ENCODE results near the gene PURB. TPM values are rescaled to one million over a fixed set of nuclear protein-coding genes. Genes with fewer than 3 reads are reported as not detected.
"Not testable (repeated sequence)": the region's sequence is repeated elsewhere in the genome, so short reads cannot be mapped to it uniquely, and the experiment has no call there.

PURB gene
- total RNA-seq = 21.4 and 25.5 TPM in 2 replicates
- polyA plus RNA-seq = 3.2 and 3.5 TPM in 2 replicates

DNA sequence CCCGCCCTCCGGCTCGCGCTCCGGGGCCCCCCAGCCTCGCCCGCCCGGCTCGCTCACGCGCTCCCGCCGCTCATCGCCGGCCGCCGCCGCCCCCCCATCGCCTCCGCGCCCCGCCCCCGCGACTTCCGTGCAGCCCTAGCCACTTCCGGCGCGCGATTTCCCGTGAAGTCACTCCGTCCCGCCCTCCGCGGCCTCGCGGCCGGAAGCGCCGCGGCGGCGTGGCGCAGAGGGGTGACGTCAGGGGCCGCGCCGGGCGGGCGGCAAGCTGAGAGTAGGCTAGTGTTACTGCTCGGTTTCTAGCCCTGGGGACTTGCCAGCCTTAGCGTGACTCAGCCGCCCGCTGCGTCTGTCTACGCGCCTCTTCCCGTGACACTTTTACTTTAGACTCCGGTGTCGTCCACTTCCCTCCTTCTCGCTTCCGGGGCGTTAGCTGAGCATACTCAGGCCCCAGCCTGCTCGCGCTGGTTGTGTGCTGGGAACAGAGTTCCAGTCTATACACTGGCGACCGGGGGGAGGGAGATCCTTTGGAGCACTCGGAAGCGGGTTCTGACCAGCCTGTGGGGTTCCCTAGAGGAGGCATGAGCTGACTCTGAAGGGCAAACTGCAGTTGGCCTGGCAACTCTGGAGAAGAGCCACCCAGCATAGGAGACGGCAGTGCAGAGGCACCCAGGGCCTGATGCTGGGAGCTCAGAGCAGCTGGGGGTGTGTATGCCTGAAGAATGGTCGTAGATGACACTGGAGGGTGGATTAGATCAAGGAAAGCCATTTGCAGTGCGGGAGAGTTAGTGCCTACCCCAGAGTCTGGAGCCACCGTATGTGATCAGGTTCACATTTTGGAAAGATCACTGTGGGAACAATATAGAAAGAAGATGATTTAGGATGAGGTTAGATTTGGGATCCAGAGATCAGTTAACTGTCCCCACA is at the start of gene PURB:
Gene PURB (minus strand): TSS at position 137 of the 924 bp plus-strand sequence. CDS start 182 bp downstream, outside the sequence.
- Histone ChIP-seq H3K9me2 (replicated peaks; ENCODE audit: insufficient read depth) (no peaks in the 10 kb centered on the region), H3K4me1 (ENCODE audit: insufficient read depth) (peaks cover 37% of the 10 kb centered on the region), H3K9me3 (ENCODE audit: low read depth) (no peaks in the 10 kb centered on the region), H3K36me3 (replicated peaks; ENCODE audit: insufficient read depth, low read depth) (no peaks in the 10 kb centered on the region), H3K4me2 (peak within 1 kb of the TSS; percentile 92), H3K4me3 (peak within 1 kb of the TSS; percentile 91), H3K27ac (peak within 1 kb of the TSS; percentile 100), H3K27me3 (no peaks in the 10 kb centered on the region), H4K20me1 (ENCODE audit: insufficient read depth, poor library complexity, severe bottlenecking) (peaks cover 39% of the 10 kb centered on the region), H2AFZ (peak within 1 kb of the TSS; percentile 94), H3K79me2 (peaks cover 41% of the 10 kb centered on the region)
- peak; percentile 98 for DNase-seq (ENCODE audit: low spot score)
- no peak for TF ChIP-seq EZH2phosphoT487 (IDR thresholded peaks at IDR 0.05; ENCODE audit: low read depth, severe bottlenecking, unreplicated experiment)
- TF ChIP-seq, protein P1, sequence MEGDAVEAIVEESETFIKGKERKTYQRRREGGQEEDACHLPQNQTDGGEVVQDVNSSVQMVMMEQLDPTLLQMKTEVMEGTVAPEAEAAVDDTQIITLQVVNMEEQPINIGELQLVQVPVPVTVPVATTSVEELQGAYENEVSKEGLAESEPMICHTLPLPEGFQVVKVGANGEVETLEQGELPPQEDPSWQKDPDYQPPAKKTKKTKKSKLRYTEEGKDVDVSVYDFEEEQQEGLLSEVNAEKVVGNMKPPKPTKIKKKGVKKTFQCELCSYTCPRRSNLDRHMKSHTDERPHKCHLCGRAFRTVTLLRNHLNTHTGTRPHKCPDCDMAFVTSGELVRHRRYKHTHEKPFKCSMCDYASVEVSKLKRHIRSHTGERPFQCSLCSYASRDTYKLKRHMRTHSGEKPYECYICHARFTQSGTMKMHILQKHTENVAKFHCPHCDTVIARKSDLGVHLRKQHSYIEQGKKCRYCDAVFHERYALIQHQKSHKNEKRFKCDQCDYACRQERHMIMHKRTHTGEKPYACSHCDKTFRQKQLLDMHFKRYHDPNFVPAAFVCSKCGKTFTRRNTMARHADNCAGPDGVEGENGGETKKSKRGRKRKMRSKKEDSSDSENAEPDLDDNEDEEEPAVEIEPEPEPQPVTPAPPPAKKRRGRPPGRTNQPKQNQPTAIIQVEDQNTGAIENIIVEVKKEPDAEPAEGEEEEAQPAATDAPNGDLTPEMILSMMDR (IDR thresholded peaks at IDR 0.05; ENCODE audit: poor library complexity) = no peak
- TF ChIP-seq EZH2 (IDR thresholded peaks at IDR 0.05; ENCODE audit: borderline replicate concordance) = no peak
- WGBS (ENCODE audit: low lambda C conversion rate, missing lambda C conversion rate) = 4% methylated on average over 52 of the region's 72 CpGs

- no peak for DNase-seq (ENCODE audit: low spot score)
- H3K36me3 ChIP-seq (replicated peaks; ENCODE audit: insufficient read depth, low read depth) = no peaks in the 10 kb centered on the region
- H3K79me2 ChIP-seq = no peaks in the 10 kb centered on the region
- H3K4me1 ChIP-seq (ENCODE audit: insufficient read depth) = no peaks in the 10 kb centered on the region
- WGBS (ENCODE audit: low lambda C conversion rate, missing lambda C conversion rate) = 17% methylated on average over 1 of the region's 1 CpG
- no peak overlapping the region for H3K4me2 ChIP-seq
- TF ChIP-seq EZH2 (IDR thresholded peaks at IDR 0.05; ENCODE audit: borderline replicate concordance) (no peak), EZH2phosphoT487 (IDR thresholded peaks at IDR 0.05; ENCODE audit: low read depth, severe bottlenecking, unreplicated experiment) (no peak)
- TF ChIP-seq, protein P1 (IDR thresholded peaks at IDR 0.05; ENCODE audit: poor library complexity) = no peak
- H4K20me1 ChIP-seq (ENCODE audit: insufficient read depth, poor library complexity, severe bottlenecking) = no peaks in the 10 kb centered on the region
- no peaks in the 10 kb centered on the region for H3K9me2 ChIP-seq (replicated peaks; ENCODE audit: insufficient read depth)
- H3K4me3 ChIP-seq = no peak overlapping the region
- no peak overlapping the region for H3K27ac ChIP-seq
- no peak overlapping the region for H2AFZ ChIP-seq
- no peaks in the 10 kb centered on the region for H3K9me3 ChIP-seq (ENCODE audit: low read depth)
- no peaks in the 10 kb centered on the region for H3K27me3 ChIP-seq
Measured at GRCh38 chr7:44935016-44935415, 49.7 kb upstream of the PURB start.

DNA sequence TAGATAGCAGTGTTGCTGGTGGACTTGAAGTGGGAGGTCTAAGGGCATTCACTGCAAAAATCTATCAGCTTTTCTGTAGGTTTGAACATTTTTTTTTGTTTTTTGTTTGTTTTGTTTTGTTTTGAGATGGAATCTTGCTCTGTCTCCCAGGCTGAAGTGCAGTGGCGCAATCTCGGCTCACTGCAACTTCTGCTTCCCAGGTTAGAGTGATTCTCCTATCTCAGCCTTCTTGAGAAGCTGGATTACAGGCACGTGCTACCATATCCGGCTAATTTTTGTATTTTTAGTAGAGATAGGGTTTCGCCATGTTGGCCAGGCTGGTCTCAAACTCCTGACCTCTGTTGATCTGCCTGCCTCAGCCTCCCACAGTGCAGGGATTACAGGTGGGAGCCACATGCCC is 49.2 kb upstream of the PURB start:
- not testable (repeated sequence) for H2AFZ ChIP-seq; H3K36me3 ChIP-seq (replicated peaks; ENCODE audit: insufficient read depth, low read depth); H4K20me1 ChIP-seq (ENCODE audit: insufficient read depth, poor library complexity, severe bottlenecking); H3K9me3 ChIP-seq (ENCODE audit: low read depth); H3K4me3 ChIP-seq; H3K9me2 ChIP-seq (replicated peaks; ENCODE audit: insufficient read depth); H3K4me2 ChIP-seq; H3K79me2 ChIP-seq; DNase-seq (ENCODE audit: low spot score); H3K4me1 ChIP-seq (ENCODE audit: insufficient read depth); H3K27me3 ChIP-seq; H3K27ac ChIP-seq
- 88% methylated on average over 5 of the region's 5 CpGs for WGBS (ENCODE audit: low lambda C conversion rate, missing lambda C conversion rate)

DNA sequence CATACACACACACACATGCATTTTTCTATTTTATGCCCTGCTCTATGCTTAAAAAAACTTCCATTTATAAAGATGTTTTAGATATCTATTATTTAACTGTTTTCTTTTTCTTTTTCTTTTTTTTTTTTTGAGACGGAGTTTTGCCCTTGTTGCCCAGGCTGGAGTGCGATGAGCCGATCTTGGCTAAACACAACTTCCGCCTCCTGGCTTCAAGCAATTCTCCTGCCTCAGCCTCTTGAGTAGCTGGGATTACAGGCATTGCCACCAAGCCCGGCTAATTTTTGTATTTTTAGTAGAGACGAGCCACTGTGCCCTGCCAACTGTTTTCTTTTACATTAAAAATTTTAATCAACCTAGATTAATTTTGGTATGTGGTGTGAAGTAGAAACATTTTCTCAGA is 45.6 kb upstream of the PURB start:
- no peaks in the 10 kb centered on the region for H4K20me1 ChIP-seq (ENCODE audit: insufficient read depth, poor library complexity, severe bottlenecking)
- H3K27ac ChIP-seq = no peak overlapping the region
- no peaks in the 10 kb centered on the region for H3K9me2 ChIP-seq (replicated peaks; ENCODE audit: insufficient read depth)
- H3K27me3 ChIP-seq = no peaks in the 10 kb centered on the region
- no peaks in the 10 kb centered on the region for H3K79me2 ChIP-seq
- H3K36me3 ChIP-seq (replicated peaks; ENCODE audit: insufficient read depth, low read depth) = no peaks in the 10 kb centered on the region
- WGBS (ENCODE audit: low lambda C conversion rate, missing lambda C conversion rate) = 93% methylated on average over 6 of the region's 6 CpGs
- no peak overlapping the region for H3K4me2 ChIP-seq
- H3K9me3 ChIP-seq (ENCODE audit: low read depth) = no peaks in the 10 kb centered on the region
- no peak for DNase-seq (ENCODE audit: low spot score)
- no peaks in the 10 kb centered on the region for H3K4me1 ChIP-seq (ENCODE audit: insufficient read depth)
- H3K4me3 ChIP-seq = no peak overlapping the region
- H2AFZ ChIP-seq = no peak overlapping the region
- TF ChIP-seq EZH2phosphoT487 (IDR thresholded peaks at IDR 0.05; ENCODE audit: low read depth, severe bottlenecking, unreplicated experiment) (no peak), EZH2 (IDR thresholded peaks at IDR 0.05; ENCODE audit: borderline replicate concordance) (no peak)
- TF ChIP-seq, protein P1 (IDR thresholded peaks at IDR 0.05; ENCODE audit: poor library complexity) = no peak
